Aorta (tissue), 5 donors: Measurements from ENCODE around the gene TMEM72. TPM values are rescaled to one million over a fixed set of nuclear protein-coding genes. Genes with fewer than 3 reads are reported as not detected.

Experiments used
- ATAC-seq: fragments of 200-7000 bp; cut with Tn5 transposase; one replicate; pipeline ENCODE4 v1.9.1; 2022; ENCODE audit warnings: moderate library complexity; ENCODE audit not compliant: low FRiP score
- DNase-seq, 2 donors: peaks; one replicate each; pipeline ENCODE4 v3.0.0-alpha.2; 2020
- H3K27ac ChIP-seq, 2 donors: one replicate each; pipeline ENCODE4 v1.5.1; 2013; ENCODE audit warnings: low read length in 2 of 2, mild to moderate bottlenecking in 2 of 2, moderate library complexity in 2 of 2, control low read depth in 1 of 2, inconsistent platforms in 1 of 2, low read depth in 1 of 2
- H3K27me3 ChIP-seq, 2 donors: one replicate each; pipeline ENCODE4 v1.6.1; 2013; ENCODE audit warnings: control low read depth in 1 of 2, low read length in 1 of 2, mild to moderate bottlenecking in 1 of 2, moderate library complexity in 1 of 2; ENCODE audit not compliant: insufficient read depth in 2 of 2, control insufficient read depth in 1 of 2
- H3K36me3 ChIP-seq, 2 donors: one replicate each; pipeline ENCODE4 v1.6.1; 2013; ENCODE audit warnings: control low read depth in 1 of 2, low read length in 1 of 2, mild to moderate bottlenecking in 1 of 2; ENCODE audit not compliant: insufficient read depth in 2 of 2, control insufficient read depth in 1 of 2
- H3K4me1 ChIP-seq, 2 donors: one replicate each; pipeline ENCODE4 v1.6.1; 2013; ENCODE audit warnings: low read length in 2 of 2, control low read depth in 1 of 2, mild to moderate bottlenecking in 1 of 2, moderate library complexity in 1 of 2; ENCODE audit not compliant: insufficient read depth in 2 of 2, control insufficient read depth in 1 of 2
- H3K4me3 ChIP-seq, 2 donors: one replicate each; pipeline ENCODE4 v1.5.1; 2013; ENCODE audit warnings: low read length in 2 of 2, control low read depth in 1 of 2, mild to moderate bottlenecking in 1 of 2
- H3K9me3 ChIP-seq: one replicate; pipeline ENCODE4 v1.6.1; 2013; ENCODE audit warnings: mild to moderate bottlenecking, low read length; ENCODE audit not compliant: control insufficient read depth
- WGBS, 2 donors: extraction: QIAGEN DNeasy Blood & Tissue Kit; methylation state at CpG; one replicate each; pipeline ENCODE4 v1.1.7; 2013; 5-methylcytosine and 5-hydroxymethylcytosine counted together
- intact Hi-C, 2 donors: fragments of 100-400 bp; cut with DNase I; formaldehyde crosslinking; loops; one replicate each; pipeline versions ENCODE4 v1.14.2 to v1.15.0; 2022
- polyA plus RNA-seq, 2 donors: library from polyadenylated mRNA; stranded (reverse); fragments of 200-250 nt; gene quantifications; one replicate each; pipeline ENCODE4 v1.2.3, GENCODE V29; 2013
- total RNA-seq, 2 donors: library from RNA; stranded (reverse); fragmentation: NEBNext Ultra II Directional; extraction: Animal tissue kit (Norgen Biotek cat#: 25700); gene quantifications; one replicate each; pipeline ENCODE4 v1.2.1, GENCODE V29; 2021
- donor health status: healthy with polysubstance abuse.
- donor health status: Bipolar disorder and iron deficiency.
- donor health status: DM: no; HTN: no; CAD: no.
- donor health status: DM: no; HTN: no; CAD: no.
- donor health status: DM: yes; HTN: yes; CAD: no.

TMEM72 gene
- total and polyA plus RNA-seq, 4 donors = not detected

DNA sequence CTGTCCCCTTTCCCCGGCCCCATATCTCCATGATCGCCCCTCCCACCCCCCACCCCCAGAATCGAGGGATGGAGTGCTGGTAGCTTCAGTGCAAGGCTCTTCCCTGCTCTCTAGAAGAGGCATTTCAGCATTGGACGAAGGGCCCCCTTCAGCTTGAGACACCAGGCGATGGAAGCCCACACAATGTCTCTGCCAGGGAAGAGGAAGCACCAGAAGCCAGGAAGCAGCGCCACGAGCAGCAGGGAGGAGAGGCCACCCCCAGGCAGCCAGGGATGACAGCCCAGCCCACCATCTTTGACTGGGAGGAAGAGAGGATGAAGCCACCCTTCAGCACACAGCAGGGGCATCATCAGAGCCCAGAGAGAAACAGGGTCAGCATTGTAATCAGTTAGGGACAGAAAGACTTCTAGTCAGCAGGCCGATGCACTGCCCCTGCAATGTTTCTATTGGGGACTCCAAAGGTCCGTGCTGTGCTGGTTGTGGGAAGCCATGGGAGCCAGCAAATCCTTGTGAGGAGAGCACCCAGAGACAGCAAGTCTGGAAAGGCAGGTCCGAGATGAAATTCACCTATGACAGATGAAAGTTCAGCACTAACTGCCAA is 15.7 kb downstream of the TMEM72 start:
- no peaks in the 10 kb centered on the region for H3K27me3 ChIP-seq
- H3K4me1 ChIP-seq = no peaks in the 10 kb centered on the region
- WGBS, 2 donors = 81 to 83% methylated on average over 10 of the region's 10 CpGs
- intact Hi-C loops = no loop called here
- no peak for ATAC-seq
- no peaks in the 10 kb centered on the region for H3K36me3 ChIP-seq
- no peak overlapping the region for H3K27ac ChIP-seq
- no peak for DNase-seq
- no peak overlapping the region for H3K4me3 ChIP-seq
- H3K9me3 ChIP-seq = no peaks in the 10 kb centered on the region

DNA sequence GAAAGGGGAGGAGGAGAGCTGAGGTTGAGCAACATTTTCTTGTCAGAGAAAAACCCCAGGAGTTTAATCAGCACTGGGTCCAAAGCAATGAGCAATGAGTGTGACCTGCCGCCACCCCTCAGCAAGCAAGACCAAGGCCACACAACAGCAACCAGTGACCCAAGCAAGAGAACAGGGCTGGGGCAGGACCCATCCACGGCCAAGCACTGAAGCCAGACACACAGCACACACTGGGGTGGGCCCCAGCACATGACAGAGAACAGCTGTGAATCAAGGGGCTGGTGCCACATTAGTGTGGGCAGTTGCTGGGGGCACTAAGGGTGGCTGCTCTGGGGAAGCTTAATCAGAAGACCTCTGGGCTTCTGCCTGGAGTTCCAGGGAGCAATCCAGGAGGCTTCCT is 16.2 kb downstream of the TMEM72 start:
- ATAC-seq (peak; percentile 33), DNase-seq (no peak)
- Histone ChIP-seq H3K4me1 (no peaks in the 10 kb centered on the region), H3K27me3 (no peaks in the 10 kb centered on the region), H3K4me3 (no peak overlapping the region), H3K9me3 (no peaks in the 10 kb centered on the region), H3K36me3 (no peaks in the 10 kb centered on the region), H3K27ac (no peak overlapping the region)
- 85 to 86% methylated on average over 2 of the region's 2 CpGs for WGBS, 2 donors
- intact Hi-C loops = no loop called here

DNA sequence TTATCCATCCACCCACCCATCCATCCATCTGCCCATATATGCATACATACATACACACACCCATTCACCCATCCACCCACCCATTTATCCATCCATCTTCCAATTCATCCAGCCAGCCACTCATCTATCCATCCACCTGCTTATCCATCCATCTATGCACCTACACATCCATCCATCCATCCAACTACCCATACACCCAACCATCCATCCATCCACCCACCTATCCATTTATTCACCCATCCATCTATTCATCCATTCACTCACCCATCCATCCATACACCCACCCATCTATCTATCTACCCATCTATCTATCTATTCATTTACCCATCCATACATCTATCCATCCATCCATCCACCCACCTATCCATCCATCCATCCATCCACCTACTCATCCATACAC is 17.3 kb downstream of the TMEM72 start:
- intact Hi-C loops = no loop called here
- no peak for DNase-seq
- Histone ChIP-seq H3K9me3 (no peaks in the 10 kb centered on the region), H3K4me1 (no peaks in the 10 kb centered on the region), H3K36me3 (no peaks in the 10 kb centered on the region), H3K27ac (no peak overlapping the region), H3K27me3 (no peaks in the 10 kb centered on the region), H3K4me3 (no peak overlapping the region)
- ATAC-seq = no peak

DNA sequence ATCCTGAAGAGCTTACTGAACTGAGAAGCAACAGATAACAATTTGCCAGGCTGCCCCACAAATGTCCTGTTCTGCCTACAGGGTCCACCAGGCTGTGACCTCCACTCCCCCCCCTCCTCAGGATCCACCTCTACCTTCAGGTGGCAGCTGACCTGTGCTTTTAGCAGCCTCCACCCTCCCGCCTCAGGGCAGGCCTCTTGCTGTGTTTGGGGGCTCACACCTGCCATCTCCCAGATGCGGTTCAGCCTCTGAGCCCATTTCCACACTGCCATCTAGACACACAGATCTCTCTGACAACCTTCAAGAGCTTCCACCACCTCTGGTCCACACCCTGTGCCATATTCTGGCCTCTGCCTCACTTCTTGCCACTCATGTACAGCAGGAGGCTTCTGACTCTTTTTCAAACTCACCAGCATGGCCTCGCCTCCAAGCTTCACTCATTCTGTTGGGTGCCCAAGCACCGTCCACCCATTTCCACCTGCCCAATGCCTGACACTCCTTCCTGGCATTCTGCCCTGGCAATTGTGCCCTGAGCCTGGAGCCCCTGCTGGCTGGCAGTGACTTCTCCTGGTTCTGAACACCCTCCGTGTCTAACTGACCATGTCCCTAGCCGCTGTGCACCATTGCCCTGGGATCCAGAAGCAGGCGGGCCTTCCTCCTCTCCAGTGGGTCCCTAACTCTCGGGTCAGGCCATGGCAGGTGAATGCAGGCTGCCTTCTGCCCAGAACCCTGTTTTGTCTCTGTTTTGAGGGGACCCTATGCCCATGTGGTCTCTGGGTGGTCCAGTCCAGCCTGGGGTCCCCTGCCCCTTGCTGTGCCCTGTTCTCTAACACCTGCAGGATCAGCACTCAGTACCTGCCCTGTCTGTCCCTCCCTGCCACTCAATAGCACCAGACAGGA is 18.5 kb downstream of the TMEM72 start:
- Histone ChIP-seq H3K4me3 (no peak overlapping the region), H3K27ac (no peak overlapping the region), H3K4me1 (no peaks in the 10 kb centered on the region), H3K27me3 (no peaks in the 10 kb centered on the region), H3K36me3 (no peaks in the 10 kb centered on the region), H3K9me3 (no peaks in the 10 kb centered on the region)
- DNase-seq (no peak), ATAC-seq (no peak)
- intact Hi-C loops = no loop called here
- 82 to 94% methylated on average over 7 to 8 of the region's 8 CpGs for WGBS, 2 donors

DNA sequence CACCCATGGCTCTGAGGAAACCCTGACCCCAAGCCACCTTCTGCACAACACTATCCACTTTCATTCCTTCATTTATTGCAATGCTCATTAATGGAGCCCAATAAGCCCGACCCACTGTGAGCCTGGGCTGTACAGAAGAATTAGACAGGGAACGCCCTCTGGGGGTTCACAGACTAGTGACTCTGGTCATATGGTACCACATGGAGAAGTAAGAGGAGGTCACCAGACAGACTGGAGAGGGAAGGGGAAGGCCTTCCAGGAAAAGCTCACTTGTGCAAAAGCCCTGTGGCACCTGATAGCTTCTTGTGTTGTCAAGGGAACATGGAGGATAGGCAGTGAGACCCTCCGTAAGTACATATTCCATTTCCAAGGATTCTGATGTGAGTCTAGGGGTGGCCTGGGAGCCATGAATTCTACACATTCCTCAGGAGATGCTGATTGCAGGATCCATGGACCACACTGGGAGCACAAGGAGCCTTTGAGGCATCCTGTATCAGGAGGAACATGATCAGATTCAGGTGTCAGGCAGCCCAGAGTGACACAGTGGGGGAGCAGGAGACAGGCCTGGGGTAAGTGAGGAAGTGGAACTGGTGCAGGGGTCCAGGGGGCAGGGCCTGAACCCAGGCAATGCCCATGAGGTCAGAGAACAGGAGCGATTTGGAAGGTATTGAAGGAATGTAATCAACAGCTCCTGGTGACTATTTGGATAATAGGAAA is 19.9 kb downstream of the TMEM72 start:
- Histone ChIP-seq H3K4me1 (peaks cover 0 to 3% of the 10 kb centered on the region in 2 donors), H3K27me3 (no peaks in the 10 kb centered on the region), H3K36me3 (no peaks in the 10 kb centered on the region), H3K9me3 (no peaks in the 10 kb centered on the region), H3K4me3 (no peak overlapping the region), H3K27ac (no peak overlapping the region)
- WGBS, 2 donors = 83 to 91% methylated on average over 4 of the region's 4 CpGs
- DNase-seq = no peak
- intact Hi-C loops = no loop called here
- no peak for ATAC-seq

DNA sequence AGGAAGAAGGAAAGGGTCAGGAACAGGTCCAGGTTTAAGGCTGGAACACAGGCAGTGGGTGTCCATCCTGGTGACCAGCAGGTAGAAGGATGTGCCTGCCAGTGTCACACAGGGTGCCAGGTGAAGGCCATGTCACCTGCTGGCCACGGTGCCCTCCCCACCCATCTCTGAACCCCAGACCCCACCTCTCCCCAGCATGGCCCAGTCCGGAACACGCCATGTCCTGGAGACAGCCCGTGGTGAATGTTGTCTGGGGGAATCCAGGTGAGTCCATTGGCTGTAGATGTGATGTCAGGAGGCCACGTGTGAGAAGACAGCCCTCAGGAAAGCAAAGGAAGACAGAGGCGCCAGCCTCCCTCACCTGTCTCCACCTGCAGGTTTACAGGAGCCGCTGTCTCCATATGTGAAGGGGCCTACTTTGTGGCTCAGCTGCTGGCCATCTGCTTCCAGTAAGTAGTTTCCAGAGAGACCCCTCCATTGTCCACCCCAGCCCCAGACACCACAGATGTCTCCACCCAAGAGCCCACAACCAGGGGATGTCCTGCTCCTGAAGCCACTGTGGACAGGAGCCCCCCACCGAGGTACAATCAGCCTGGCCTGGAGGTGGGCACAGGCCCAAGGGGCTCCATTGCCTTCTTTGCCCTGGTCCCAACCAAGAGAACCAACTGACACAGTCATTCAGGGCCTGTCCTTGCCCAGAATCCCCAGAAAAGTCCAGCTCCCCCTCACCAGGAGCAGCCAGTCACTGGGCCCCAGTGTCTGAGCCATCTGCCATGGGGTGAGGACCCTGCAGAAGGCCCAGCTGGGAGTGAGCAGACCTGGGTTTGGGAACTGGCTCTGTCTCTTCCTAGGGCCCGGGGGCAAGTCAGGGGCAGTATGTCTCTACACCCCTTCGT is 20.7 kb downstream of the TMEM72 start:
- Histone ChIP-seq H3K36me3 (no peaks in the 10 kb centered on the region), H3K27me3 (no peaks in the 10 kb centered on the region), H3K27ac (no peak overlapping the region), H3K4me1 (peaks cover 0 to 3% of the 10 kb centered on the region in 2 donors), H3K9me3 (no peaks in the 10 kb centered on the region), H3K4me3 (no peak overlapping the region)
- ATAC-seq (no peak), DNase-seq (no peak)
- intact Hi-C loops = loop anchor here (1.0 to 2.0 kb wide), 2 partner anchors 43 kb away; no protein-coding TSS in a partner anchor
- WGBS, 2 donors = 91 to 95% methylated on average over 10 of the region's 10 CpGs

DNA sequence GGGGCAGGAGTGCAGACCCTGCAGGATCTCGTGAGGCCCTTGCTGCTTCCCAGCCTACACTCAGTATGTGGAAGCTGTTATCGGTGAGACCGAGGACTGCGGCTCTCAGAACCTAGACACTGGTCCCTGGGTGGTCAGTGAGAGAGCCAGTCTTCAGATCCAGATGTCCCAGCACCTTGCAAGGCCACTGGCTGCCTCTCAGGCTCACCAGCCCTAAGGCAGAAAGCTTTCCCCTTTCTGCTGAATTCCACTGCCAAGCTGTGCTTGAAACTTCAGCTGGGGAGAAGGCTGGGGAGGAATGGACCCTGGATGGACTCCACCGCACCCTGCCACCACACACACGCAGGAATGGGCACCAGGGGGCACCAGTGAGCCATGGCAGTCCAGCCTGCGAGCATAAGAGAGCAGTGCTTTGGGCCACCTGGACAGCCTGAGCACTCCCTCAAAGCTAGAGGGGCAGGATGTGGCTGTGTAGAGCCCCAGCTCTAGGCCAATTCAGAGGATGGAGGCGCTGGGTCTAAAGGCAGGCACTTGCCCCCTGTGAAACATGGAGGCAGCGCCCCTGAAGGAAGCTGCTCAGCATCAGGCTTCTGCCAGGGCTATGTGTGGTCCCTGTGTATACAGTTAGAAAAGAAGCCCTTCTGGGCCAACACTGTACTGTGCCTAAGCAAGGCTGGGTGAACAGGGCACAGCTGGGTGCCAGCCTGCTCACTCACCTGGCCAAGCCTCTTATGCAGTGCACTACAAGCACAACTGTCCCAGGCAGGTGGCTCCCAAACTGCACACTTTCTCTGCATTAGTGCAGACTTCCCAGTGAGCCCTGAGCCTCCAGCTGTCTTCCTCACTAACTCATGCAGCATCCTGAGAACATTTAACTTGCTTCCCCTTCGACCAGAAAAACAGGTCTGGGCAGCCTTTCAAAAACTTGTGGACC is 21.6 kb downstream of the TMEM72 start:
- Histone ChIP-seq H3K4me3 (no peak overlapping the region), H3K9me3 (no peaks in the 10 kb centered on the region), H3K27me3 (no peaks in the 10 kb centered on the region), H3K27ac (no peak overlapping the region), H3K36me3 (no peaks in the 10 kb centered on the region), H3K4me1 (peaks cover 0 to 3% of the 10 kb centered on the region in 2 donors)
- peak; percentile 93 to 99 for DNase-seq
- WGBS, 2 donors = 48 to 52% methylated on average over 10 of the region's 10 CpGs
- intact Hi-C loops = loop anchor here (1.0 to 2.0 kb wide), 2 partner anchors 42 to 43 kb away; no protein-coding TSS in a partner anchor
- peak; percentile 92 for ATAC-seq
